ENCODE results near the gene DYRK1A.

GRCh38 chr21:37498664-37499063 is 132.1 kb downstream of the DYRK1A start:
- TF ChIP-seq CTCF (IDR thresholded peaks at IDR 0.05 in 2 of 3, conservative IDR thresholded peaks at IDR 0.05 in 1 of 3; ENCODE audit: borderline replicate concordance in 1 of 3, insufficient read depth in 1 of 3, low read depth in 2 of 3, low read length in 2 of 3) = no peak
- no peak for TF ChIP-seq YY1 (IDR thresholded peaks at IDR 0.05; ENCODE audit: extremely low read depth, insufficient replicate concordance, low read depth, low read length)
- no peak for TF ChIP-seq POLR2AphosphoS5 (IDR thresholded peaks at IDR 0.05; ENCODE audit: low read depth, low read length)
- TF ChIP-seq TCF7L2 (IDR thresholded peaks at IDR 0.05; ENCODE audit: borderline replicate concordance, extremely low read depth, insufficient read depth, insufficient read length) = no peak
